Omental fat pad (tissue), 4 donors: ENCODE data around the gene EPS15. TPM values are rescaled to one million over a fixed set of nuclear protein-coding genes. Genes with fewer than 3 reads are reported as not detected.

Experiments used
- ATAC-seq: fragments of 150-250 bp; one replicate; pipeline ENCODE4 v1.9.1; 2016; ENCODE audit warnings: mild to moderate bottlenecking, moderate library complexity; ENCODE audit not compliant: low FRiP score
- DNase-seq: peaks from one replicate; pipeline ENCODE4 v3.0.0-alpha.2; 2019; ENCODE audit warnings: low spot score
- total RNA-seq, 4 donors: library from RNA; depleted of rRNA; stranded (reverse); fragments of >200 nt; gene quantifications; one replicate each; pipeline ENCODE4 v1.1.0, GENCODE V29; 2016
- TF ChIP-seq, protein P1 (sequence below), 3 donors: fragments of 450-650 bp; IDR thresholded peaks; one replicate each; pipeline ENCODE4 v1.5.1; 2016 to 2017; ENCODE audit warnings: antibody characterized with exemption in 3 of 3, mild to moderate bottlenecking in 3 of 3, moderate library complexity in 2 of 3

Gene EPS15
- total RNA-seq, 4 donors from 2014 or later: 83.1 to 186 (median 92.9) TPM

DNA sequence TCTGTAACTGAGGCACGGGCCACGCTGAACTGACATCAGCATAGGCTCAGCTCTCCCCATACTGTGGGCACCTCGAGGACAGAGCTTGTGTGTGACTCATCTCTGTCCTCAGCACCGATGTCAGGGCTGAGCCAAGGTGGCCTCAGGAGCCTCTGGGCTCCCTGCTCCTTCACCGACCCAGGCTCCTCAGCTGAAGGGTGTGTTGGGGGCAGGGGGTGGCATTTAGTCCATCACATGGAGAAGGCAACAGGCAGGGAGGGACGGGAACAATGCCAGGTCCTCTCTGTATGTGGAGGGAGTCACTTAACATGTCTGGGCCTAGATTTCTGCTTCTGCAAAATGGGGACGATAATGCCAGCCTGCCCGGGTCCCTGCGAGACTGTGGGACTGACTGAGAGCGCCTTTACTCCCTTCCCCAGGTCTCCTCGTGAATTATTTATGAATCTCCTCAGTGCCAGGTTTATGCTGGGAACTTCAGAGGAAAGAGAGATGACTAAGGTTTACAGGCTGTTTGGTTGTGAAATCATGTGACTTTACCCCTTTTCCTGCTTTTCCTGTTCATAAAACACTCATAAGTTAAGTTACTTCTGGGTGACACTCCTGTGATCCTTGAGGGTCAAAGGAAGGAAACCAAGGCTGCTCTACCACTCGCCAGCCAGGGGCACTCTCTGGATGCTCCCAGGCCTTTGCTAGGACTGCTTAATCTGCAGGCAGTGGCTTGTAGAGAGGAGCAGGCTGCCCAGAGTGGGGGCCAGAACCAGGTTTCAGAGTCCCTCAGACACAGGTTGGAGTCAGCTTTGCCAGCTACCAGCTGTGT, 204.9 kb downstream of the EPS15 start:
- ATAC-seq: peak; percentile 79
- no peak for DNase-seq
- TF ChIP-seq, protein P1, sequence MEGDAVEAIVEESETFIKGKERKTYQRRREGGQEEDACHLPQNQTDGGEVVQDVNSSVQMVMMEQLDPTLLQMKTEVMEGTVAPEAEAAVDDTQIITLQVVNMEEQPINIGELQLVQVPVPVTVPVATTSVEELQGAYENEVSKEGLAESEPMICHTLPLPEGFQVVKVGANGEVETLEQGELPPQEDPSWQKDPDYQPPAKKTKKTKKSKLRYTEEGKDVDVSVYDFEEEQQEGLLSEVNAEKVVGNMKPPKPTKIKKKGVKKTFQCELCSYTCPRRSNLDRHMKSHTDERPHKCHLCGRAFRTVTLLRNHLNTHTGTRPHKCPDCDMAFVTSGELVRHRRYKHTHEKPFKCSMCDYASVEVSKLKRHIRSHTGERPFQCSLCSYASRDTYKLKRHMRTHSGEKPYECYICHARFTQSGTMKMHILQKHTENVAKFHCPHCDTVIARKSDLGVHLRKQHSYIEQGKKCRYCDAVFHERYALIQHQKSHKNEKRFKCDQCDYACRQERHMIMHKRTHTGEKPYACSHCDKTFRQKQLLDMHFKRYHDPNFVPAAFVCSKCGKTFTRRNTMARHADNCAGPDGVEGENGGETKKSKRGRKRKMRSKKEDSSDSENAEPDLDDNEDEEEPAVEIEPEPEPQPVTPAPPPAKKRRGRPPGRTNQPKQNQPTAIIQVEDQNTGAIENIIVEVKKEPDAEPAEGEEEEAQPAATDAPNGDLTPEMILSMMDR (IDR thresholded peaks at IDR 0.05): no peak

DNA sequence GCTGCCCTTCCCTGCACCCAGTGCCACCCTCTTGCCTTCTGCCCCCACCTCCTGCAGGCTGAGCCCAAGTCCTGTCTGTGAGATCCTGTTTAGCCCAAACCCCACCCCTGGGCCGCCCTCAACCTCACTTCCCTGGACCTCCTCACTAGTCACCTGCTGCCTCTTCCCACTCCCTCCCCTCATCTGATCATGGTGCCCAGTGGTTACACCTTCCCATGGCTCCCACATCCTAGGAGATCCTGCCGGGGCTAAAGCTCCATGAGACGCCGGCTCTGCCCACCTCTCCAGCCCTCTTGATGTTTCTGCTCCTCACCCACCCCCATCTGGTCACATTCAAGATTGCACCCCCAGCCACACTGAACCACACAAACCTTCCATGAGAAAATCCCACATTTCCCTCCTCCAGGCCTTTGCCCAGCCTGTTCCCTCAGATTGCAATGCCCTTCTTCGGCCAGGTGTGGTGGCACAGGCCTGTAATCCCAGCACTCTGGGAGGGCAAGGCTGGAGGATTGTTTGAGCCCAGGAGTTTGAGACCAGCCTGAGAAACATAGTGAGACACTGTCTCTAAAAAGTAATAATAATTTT, 205.7 kb downstream of the EPS15 start:
- no peak for DNase-seq
- ATAC-seq: no peak
- TF ChIP-seq, protein P1 (IDR thresholded peaks at IDR 0.05): no peak

DNA sequence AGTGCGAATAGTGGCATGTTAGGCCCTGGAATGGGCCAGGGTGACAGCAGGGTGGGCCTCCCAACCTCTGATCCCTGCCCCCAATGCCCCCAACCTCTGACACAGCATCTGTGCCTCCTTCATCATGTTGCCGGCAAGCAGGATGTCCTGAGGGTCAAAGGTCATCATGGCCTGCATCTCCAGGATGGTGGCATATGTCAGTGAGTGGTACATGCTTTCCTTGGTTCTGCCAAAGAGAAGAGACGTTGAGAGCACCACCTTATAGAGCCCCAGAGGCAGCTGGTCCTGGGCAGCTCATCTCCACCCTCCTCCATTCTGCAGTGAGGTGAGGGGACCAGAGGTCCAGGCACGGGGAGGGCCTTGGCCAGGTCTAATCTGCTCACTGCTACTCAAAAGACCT, 206.3 kb downstream of the EPS15 start:
- DNase-seq (no peak), ATAC-seq (no peak)
- TF ChIP-seq, protein P1 (IDR thresholded peaks at IDR 0.05): no peak

DNA sequence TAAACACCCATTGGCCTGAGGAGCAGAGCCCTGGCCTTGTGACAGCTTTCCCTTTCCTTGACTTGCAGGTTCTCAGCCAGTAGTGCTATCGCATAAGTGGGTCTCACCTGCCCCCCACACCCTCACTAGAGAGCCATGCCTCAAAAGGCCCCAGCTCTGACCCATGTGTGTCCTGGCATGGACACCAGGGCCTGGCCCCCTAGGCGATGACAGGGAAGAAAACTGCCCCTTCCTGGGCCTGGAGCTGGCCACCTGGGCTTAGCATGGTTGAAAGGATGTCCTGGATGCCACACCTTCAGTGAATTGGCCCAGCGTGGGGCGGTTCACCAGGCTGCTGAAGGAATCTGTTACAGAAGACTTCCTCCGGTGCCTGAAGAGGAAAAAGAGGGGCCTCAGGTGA, 207.2 kb downstream of the EPS15 start:
- ATAC-seq (no peak), DNase-seq (no peak)

DNA sequence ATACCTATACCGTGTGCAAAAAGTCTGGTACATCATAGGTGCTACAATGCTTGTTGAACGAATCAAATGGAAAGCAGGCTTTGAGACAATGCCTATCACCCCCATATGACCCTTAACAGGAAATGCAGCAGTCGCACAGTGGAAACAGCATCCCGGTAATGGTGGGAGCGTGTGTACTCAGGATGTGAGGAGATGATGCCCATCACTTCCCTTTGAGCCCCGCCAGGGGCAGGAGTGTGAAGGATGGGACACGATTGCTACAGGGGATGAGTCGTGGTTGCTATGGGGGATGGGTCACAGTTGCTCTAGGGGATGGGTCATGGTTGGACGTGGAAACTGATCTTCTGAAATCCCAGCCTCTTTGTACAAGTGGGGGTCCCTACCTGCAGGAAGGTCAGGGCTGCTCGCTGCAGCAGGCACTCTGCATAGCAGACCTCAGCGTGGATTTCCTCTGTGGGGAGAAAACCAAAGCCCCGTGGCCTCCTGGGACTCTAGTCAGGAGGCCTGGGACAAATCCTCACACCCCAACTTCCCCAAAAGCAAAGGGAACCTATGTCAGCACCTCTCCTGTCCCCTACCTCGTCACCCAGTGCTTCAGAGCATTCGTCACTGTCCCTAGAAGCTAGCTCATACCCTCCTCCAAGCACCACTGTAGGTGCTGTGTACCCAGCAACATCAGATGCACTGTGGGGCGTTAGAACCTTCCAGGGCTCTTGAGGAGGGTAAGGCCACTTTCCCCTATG, 208.0 kb downstream of the EPS15 start:
- TF ChIP-seq, protein P1 (IDR thresholded peaks at IDR 0.05): no peak
- DNase-seq (no peak), ATAC-seq (no peak)

More for the DNA sequence above, 207.2 kb downstream of the EPS15 start:
- TF ChIP-seq, protein P1 (IDR thresholded peaks at IDR 0.05): no peak

DNA sequence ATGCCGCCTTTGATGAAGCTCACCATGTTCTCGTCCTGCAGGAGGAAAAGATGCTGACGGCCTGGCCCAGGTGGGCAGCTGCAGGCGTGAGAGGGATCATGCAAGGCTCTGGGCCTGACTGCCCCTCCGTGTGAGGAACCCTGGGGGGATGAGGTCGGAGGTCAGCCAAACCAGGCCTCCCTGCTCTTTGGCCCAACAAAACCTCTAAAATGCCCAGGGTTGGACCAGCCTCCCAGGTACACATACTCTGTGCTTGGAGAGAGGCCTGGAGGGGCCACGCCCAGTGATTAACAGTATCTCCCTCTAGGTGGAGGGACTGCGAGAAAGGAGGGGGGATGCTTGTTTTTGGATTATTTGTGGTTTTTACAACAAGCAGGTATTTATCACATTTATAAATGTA, 209.8 kb downstream of the EPS15 start:
- no peak for DNase-seq
- TF ChIP-seq, protein P1 (IDR thresholded peaks at IDR 0.05): no peak
- no peak for ATAC-seq
